Activated T-helper 1 cell treated with Interleukin-2 at 50 U/mL for 16 hours (primary cell): Measurements from ENCODE around the gene SIAH3.
"Not testable (repeated sequence)": the region's sequence is repeated elsewhere in the genome, so short reads cannot be mapped to it uniquely, and the experiment has no call there.

Source experiments
- DNase-seq: peaks from one replicate; pipeline ENCODE4 v3.0.0-alpha.2; 2020; ENCODE audit warnings: low read depth

Gene SIAH3

DNA sequence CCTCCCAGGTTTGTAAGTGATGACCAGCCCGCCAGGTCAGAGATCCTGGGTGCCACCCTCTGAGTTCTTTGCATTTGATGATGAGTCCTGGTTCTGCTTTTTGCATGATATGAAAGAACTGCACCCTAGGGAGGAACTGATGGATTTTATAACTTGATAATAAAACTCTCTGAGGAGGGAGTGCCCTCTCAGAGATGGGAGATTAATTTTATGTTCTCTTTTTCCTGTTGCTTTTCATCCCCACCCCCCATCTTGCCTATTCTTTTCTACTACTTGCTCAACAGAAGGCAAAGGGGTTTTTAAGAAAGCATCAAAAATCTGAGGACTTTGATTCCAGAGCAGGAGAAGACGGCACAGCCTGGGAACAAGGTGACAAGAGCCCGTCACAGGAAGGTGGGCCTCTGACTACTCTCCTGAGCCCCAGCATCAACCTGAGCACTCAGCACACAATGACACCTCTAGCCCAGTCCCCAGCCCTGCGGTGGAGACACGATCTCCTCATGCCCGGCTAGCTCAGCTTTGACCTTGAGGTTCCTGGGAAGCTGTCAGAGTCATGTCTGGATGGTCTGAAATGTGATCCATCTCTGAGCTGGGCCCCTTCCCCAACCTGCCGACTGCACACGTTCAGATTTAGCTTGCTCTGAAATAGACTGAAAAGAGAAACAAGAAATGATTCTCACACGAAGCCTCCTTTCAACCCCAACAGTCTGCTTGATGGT is 69.1 kb downstream of the SIAH3 start:
- no peak for DNase-seq

DNA sequence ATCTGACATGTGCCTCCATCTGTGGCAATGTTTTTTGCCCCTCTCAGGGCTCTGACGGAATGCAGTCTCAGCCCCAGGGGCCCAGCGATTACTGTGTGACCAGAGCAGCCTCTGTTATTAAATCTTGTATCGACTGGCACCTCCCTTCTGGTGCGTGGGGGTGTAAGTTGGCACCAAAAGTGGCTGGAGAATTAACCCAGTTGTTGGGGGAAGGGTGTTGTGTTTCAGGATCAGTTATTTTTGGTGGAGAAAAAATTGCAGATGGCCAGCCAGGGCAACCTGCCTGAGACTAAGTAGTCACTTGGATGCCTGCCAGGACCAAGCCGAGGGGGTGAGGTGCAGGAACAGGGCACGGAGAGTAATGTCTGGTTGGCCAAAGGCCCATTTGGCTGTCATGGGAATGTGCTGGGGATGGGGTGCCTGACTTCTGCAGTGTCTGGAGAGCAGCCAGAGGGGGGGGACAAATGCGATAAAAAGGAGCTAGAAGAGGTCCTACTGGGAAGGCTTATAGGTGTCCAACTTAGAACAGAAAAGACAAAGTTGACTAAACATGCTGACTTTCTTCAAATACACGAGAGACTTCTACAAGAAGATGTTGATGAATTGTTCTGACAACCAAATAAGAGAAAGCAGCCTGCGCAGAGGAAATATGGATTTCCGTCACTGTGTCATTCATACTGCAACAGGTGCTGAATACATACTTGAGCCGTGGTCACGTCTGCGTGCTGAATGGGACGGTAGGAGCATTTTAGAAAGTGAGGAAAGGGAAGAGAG is 69.8 kb downstream of the SIAH3 start:
- DNase-seq, result no peak

DNA sequence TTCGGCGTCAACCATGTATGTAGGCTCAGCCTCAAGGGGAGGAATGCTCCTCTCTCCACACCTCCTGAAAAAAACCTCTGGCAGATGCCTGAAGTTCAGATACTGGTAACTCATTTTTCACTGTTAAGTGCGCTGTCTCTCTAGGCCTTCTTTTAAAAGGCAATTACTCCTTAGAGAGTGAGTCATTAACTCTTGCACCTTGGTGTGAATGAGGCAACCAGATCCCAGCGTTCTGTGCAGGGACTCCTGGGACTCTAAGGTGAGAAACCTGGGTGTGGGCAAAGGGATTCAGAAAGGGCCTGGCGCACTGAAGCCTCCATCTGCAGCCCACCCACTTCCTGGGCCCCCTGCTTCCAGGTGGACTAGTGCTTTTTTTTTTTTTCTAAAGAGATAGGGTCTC is 71.7 kb downstream of the SIAH3 start:
- DNase-seq, result no peak

DNA sequence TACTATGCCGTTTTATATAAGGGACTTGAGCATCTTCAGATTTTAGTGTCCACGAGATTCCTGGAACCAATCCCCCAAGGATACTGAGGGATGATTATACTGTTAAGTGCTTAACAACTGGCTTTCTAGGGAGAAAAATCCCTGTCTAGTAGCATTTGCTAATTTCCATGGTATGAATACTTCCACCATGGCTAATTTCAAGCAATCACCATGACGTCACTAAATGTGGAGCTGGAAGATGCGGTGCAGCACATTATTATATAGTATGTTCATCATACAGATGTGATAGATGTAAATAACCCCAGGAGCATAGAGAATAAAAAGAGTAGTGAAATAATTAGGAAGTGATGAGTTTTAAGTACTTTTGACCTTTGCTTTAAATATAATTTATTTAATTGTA is 72.7 kb downstream of the SIAH3 start:
- no peak for DNase-seq

DNA sequence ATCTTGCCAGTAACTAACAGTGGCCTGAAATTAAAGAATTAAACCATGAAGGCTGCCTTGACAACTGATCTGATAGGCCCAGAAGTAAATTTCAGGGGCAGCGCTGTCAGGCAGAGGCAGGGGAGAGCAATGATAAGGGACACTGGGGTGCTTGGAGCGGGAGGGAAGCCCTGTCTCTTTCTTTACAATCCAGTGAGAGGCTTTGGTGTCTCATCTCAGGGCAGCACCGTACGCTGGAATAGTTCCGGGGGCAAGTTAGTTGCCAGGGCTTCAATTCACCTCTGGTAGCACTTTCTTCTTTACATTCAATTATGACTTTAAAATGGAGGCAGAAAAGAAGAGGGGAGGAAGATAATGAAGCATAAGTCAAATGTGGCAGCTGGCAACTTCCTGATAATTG is 74.8 kb downstream of the SIAH3 start:
- no peak for DNase-seq

DNA sequence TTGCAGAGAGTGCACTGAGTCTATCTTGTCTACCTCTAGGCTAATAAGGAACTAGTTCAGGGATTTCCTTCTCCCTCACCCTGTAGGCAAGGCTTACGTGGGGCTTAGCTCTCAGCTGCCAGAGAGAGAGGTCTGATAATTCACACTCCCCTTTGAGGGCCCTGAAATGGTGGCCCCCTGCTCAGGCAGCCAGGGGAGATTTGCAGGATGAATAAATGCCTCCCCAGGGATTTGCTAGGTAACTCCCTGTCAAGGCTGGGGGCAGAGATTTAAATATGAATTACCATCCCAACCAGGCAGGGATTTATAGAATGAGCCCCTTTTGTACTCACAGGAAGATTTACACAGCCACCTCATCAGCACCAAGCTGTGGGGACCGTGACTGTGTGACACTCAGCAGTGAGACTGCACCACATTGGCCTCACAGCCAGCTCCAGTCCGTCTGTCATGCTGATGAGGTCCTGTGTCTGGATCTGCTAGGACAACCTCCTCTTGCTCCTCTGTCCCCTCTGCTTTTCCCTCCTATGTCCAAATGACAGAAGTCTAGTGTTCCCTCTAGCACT is 76.1 kb downstream of the SIAH3 start:
- DNase-seq, result no peak

DNA sequence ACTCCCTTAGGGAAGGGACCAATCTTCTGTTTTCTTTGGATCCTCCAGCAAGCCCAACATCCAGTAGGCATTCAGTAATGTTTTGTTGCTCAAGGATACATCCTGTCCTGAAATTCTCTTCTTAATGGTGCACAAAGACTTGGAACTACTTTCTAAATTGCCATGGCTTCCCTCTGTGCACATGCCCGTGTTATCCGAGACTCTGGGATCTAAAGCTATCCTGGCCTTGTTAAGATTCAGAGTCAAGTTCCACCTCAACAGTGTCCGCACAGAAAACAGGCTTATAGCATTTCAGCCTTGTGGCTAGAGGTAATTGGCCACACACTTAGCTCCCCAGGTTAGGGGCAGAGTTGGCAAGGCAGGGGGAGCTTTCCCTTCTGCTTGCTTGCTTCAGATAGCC is 77.6 kb downstream of the SIAH3 start:
- no peak for DNase-seq

DNA sequence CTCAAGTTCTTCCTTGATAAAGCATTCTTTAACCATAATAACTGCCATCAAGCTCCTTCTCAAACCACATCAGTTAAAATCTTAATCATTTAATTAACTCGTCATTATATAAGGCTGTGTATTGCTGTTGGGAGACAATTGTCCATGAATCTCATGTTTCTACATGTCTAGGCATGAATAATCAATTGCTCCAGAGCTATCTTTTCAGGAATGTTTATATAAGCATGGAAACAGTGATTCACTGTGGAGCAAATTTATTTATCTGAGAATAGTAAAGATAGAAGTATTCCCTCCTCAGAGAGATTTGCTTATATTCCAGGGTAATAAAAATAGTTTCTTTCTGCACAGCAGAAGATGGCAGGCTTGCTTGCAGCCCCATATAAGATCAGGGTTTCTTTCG is 78.3 kb downstream of the SIAH3 start:
- no peak for DNase-seq

DNA sequence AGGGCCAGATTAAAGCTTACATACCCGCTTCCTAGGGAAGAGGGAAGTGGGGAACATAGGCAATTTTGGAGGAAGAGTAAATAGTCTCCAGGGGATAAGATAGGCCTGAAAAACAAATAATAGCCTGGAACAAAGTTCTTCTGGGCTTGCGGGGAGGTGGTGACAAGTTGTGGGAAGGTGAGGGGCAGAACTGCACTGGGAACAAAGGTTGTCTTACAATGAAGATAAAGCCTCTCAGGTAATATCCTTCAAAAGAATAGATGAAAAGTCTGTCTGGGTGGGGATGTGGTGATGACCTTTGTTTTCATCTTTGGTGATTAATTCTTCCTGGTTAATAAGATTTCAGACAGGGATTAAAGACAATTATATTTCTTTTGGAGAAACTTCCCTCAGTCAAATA is 80.7 kb downstream of the SIAH3 start:
- no peak for DNase-seq

DNA sequence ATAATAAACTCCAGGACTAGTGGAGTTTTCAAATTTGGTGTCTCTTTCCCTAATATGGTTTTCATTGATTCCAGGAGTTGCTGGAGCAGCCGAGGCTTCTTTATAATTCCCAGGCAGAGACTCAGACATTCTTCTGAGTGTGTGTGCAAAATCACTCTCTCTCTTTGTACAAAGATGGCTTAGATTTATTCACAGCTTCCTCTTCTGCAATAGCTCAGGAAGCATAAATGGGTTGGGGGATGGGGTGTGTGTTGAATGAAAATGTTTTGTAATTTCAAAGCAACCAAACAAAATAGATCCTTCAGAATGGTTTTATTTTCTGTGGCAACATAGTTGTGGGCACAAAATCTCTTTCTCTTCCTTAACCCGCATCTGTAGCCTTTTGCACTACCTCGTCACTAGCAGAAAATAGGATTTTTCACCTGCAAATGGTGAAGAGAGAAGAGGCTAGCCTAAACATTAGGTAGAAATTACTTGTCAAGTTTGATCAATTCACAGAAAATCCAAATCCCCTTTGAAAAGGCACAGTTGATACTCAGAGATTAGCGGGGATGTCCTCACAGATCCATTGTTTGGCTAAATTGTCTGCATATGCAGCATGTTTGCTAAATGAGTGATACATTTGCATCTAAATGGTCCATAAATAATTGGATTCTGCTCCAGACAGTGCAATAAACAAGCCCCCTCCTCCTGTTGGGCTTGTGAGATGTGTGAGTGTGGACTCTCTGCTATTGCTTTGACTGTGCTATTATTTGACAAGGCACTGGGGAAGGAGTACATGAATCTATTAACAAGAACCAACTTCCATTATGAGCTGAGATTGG is 82.7 kb downstream of the SIAH3 start:
- no peak for DNase-seq

DNA sequence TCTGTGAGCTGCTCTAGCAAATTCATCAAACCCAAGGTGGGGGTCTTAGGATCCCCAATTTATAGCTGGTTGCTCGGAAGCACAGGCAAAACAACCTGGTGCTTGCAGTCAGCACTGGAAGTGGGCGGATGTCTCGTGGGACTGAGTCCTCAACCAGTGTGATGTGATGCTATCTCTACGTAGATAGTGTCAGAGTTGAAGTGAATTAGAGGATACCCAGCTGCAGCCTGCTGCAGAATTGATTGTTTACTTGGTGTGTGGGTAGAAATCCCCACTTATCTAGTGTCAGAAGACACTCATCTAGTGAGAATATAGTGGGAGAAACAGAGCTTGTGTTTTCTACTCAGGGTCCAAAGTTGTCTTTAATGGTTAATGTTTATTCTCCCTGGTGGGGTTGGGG is 86.1 kb downstream of the SIAH3 start:
- DNase-seq, result no peak

DNA sequence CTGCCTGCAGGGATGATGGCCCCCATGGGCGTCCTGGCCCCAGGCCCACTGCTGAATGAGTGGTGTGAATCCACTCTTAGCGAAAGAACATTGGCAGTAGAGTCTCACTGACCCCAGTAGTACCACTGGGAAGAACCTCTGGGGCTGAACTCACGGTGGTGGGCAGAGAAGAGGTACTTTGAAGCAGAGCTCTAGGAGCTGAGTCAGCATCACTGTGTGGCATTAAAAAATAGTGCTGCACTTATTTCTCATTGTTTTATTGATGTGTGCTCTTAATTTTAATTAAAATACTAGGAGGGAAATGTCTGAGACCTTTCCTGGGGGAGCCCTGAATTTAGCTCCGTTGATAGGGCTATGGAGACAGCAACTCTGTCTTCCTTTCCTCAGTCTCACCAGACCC is 88.1 kb downstream of the SIAH3 start:
- no peak for DNase-seq

DNA sequence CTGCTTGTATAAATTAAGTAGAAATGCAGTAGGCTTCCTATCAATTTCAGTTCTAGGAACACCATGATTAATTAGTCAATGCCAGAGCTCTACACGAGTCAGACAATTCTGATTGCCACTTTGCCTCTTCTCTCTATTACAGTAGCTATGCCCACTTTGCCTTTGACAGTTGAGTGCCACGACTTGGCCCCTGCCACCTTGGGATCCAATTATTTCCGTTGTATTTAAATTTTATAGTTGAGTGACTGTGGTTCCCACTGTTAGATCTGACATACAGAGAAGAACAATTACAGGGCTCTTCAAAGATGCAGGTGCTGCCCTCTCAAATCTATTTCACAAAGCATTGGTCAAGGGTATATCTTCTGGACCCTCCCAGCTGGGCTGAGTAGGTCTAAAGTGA is 94.0 kb downstream of the SIAH3 start:
- not testable (repeated sequence) for DNase-seq

DNA sequence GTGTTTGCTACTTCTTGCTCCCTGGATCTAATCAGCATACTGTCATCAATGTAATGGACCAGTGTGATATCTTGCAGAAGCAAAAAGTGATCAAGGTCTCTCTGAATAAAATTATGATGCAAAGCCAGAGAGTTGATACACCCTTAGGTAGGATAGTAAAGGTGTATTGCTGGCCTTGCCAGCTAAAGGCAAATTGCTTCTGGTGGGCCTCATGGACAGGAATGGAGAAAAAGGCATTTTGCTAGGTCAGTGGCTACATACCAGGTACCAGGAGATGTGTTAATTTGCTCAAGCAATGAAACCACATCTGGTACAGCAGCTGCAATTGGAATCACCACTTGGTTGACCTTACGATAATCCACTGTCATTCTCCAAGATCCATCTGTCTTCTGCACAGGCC is 95.1 kb downstream of the SIAH3 start:
- DNase-seq, result not testable (repeated sequence)

DNA sequence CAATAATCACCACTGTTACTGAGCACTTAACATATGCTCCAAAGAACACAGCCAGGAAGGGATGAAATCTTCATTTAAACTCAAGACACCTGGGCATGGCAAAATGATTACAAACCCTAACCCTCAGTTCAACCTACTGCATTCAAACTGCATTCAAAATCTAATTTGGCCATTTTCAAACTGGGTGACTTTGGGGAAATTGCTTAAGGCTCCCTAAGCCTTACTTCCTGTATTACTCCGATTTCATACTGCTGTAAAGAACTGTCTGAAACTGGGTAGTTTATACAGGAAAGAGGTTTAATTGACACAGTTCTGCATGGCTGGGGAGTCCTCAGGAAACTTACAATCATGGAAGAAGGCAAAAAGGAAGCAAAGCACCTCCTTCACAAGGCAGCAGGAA is 99.0 kb downstream of the SIAH3 start:
- no peak for DNase-seq

DNA sequence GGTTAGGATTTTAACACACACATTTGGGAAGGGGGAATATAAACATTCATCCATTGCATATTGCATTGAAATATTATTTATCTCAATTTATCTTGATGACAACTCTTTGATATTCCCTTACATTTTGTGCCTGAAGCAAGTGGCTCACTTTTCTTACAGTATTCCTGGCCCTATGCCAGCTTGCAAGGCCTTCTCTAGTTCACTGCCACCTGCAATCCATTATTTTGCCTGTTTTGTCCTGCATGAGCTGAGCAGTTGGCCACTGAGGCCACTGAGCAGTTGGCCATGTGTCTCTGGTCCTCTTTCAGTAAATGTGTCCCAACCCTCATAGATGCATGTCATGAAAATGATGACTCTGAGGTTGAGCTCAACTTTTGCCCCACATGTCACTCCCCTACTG is 99.7 kb downstream of the SIAH3 start:
- no peak for DNase-seq

DNA sequence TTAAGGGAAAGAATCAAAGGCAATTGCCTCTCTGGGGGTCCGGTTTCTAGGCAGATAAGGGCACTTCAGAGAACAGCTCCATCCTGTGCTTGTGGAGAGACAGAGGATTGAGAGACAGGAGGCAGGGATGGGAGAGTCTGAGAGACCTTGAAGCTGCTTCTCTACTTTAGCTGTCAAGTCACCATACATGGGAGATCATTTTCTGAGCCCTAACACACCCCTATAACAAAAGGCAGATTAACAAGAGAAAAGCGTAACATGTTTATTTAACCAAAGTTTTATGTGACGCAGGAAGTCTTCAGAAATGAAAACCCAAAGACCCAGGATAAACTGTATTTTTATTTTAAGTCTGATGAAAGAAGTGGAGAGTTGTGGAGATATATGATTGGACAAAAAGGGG is 101.0 kb downstream of the SIAH3 start:
- no peak for DNase-seq

DNA sequence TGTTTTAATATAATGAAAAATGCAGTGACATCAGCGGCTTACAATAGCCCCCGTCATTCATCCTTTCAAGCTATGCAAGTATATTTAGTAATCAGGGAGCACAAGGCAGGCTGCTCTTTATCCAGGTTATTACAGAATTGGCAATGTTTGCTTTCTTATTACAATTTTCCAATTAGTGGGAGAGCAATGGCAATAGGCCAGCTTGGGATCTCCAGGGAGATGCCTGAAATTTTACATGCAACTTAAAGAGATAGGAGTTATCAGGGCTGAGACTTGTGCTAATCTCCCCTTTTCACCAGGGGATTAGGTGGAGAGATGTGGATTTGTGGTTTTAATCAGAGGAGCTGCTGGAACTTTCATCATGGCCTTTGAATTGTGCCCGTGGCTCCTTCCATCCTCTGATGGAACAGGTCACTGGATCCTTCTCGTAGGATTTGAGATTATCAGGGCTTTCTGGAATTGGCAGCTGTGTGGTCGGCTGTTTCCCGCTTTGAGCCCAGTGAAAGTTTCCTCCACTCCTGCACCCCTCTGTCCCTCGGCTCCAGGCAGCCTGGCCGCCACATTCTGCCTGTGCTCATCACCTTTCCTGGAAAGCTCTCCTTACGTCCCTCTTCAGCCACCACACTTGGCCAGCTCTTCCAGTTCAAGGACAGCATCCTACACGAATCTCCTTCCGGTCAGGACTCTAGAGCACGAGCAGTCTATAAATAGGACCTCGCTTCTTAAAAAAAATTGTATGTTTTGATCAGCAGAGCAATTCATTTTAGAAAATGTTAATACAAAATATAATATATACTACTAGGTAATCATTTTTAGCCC is 102.4 kb downstream of the SIAH3 start:
- DNase-seq, result no peak

DNA sequence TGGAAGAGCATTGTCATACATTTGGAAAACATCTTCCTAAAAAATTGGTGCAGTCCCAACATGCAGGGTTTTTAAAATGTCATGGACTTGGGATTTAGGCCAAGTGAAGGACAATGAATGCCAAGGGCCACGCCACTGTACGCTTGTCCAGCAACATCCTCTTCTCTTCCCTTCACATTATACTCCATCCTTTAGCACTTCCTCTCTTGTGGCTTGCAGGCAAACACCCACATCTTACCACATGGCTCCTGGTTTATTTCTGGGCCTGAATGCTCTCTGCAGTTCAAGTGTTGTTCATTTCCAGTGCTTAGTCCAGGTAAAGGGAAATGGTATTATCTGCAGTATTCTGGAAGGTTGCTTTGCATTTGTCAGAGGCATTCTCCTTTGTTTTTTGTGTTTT is 104.5 kb downstream of the SIAH3 start:
- no peak for DNase-seq

DNA sequence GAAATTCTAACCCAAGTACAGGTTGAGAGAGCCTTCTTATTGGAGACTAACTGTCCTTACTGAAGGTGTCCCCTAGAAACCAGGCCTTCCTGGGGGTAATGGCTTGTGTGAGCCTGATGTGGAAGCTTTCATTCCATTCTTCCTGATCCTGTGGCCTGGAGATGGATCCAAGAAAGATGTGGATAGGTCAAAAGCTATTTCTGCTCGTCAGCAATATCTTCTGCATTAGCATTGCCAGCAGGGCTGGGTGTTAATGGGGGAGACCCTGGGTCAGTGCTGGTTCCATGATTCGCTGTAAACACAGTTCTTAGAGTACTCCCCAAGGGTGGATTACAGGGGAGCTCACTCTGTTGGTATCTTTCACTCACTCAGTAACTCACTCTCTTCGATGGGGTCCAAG is 106.6 kb downstream of the SIAH3 start:
- DNase-seq, result no peak

DNA sequence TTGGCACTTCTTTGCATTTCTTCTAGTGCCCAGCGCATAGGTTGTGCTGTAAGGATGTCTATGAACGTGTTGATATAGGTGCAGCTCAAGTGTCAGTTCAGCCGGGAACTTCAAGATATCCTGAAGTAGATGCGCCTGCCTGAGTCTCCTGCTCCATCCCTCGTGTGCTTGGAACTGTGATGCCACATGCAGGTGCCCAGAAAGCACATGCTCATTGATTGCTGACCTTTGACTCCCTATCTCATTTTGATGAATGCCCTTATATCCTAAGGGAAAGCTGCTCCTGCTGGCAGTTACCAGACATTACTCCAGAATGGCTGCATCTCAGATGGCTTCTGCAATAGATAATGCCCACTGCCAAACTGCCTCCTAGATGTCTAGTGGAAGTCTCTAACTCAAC is 108.6 kb downstream of the SIAH3 start:
- no peak for DNase-seq

DNA sequence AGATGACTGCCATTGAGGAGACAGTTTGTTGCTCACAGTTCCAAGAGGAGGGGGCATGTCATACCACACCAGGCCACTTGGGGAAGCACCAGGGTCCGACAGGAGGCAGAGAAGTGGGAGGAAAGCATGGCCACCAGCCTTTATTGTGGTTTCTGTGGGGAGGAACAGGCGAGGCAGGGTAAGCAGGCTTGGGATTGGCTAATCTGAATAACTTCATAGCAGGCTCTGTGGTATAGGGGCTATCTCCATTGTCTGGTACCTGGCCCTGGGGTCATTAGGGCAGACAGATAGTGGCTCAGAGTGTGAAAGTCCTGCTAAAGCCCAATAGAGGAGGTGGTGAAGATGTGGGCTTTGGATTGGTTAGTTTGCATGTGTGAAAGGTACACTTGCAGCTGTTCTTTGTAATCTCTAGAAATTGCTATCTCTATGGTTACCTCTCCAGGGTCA is 114.0 kb downstream of the SIAH3 start:
- no peak for DNase-seq
